H9 (cell line): Measurements from ENCODE around the gene LILRB5. TPM values are rescaled to one million over a fixed set of nuclear protein-coding genes. Genes with fewer than 3 reads are reported as not detected.
"Not testable (repeated sequence)": the region's sequence is repeated elsewhere in the genome, so short reads cannot be mapped to it uniquely, and the experiment has no call there.

Experiments used
- DNase-seq: peaks from one replicate; pipeline ENCODE4 v3.0.0-alpha.2; 2017
- H2AFZ ChIP-seq: one replicate; pipeline ENCODE4 v1.6.1; 2013; ENCODE audit warnings: mild to moderate bottlenecking, low read length, control low read depth, moderate library complexity
- H2AK5ac ChIP-seq: 2 replicates; pipeline ENCODE4 v1.6.1; 2013; ENCODE audit warnings: low read length, control low read depth, mixed read lengths; ENCODE audit not compliant: insufficient read length
- H2BK120ac ChIP-seq: one replicate; pipeline ENCODE4 v1.6.1; 2013; ENCODE audit warnings: low read depth, mild to moderate bottlenecking, low read length, control low read depth, inconsistent platforms; ENCODE audit not compliant: poor library complexity, severe bottlenecking
- H2BK12ac ChIP-seq: 2 replicates; pipeline ENCODE4 v1.6.1; 2013; ENCODE audit warnings: low read length, control low read depth, mixed read lengths, low read depth; ENCODE audit not compliant: insufficient read length
- H2BK15ac ChIP-seq: 2 replicates; pipeline ENCODE4 v1.6.1; 2013; ENCODE audit warnings: low read depth, low read length, control low read depth
- H2BK20ac ChIP-seq: one replicate; pipeline ENCODE4 v1.6.1; 2013; ENCODE audit warnings: low read depth, mild to moderate bottlenecking, low read length, control low read depth, inconsistent platforms; ENCODE audit not compliant: poor library complexity, severe bottlenecking
- H2BK5ac ChIP-seq: 2 replicates; pipeline ENCODE4 v1.6.1; 2013; ENCODE audit warnings: low read length, control low read depth, mixed read lengths; ENCODE audit not compliant: insufficient read length
- H3K14ac ChIP-seq: 2 replicates; pipeline ENCODE4 v1.6.1; 2013; ENCODE audit warnings: low read length, control low read depth; ENCODE audit not compliant: insufficient read depth
- H3K18ac ChIP-seq: 2 replicates; pipeline ENCODE4 v1.6.1; 2013; ENCODE audit warnings: low read depth, mild to moderate bottlenecking, mixed read lengths, low read length, control low read depth; ENCODE audit not compliant: insufficient read length
- H3K23ac ChIP-seq: 2 replicates; pipeline ENCODE4 v1.6.1; 2013; ENCODE audit warnings: low read length, control low read depth, mixed read lengths, low read depth; ENCODE audit not compliant: insufficient read length
- H3K23me2 ChIP-seq: 2 replicates; pipeline ENCODE4 v1.6.1; 2013; ENCODE audit warnings: low read depth, mild to moderate bottlenecking, mixed read lengths, low read length, control low read depth; ENCODE audit not compliant: insufficient read length, poor library complexity, severe bottlenecking
- H3K27ac ChIP-seq: 2 replicates; pipeline ENCODE4 v1.5.1; 2013; ENCODE audit warnings: low read length, control low read depth, mixed read lengths, low read depth; ENCODE audit not compliant: insufficient read length
- H3K27me3 ChIP-seq: 2 replicates; pipeline ENCODE4 v1.6.1; 2013; ENCODE audit warnings: low read length, control low read depth, inconsistent platforms; ENCODE audit not compliant: insufficient read depth
- H3K4ac ChIP-seq: 2 replicates; pipeline ENCODE4 v1.6.1; 2013; ENCODE audit warnings: low read depth, mild to moderate bottlenecking, control low read depth, inconsistent platforms, low read length, moderate library complexity
- H3K4me1 ChIP-seq: 2 replicates; pipeline ENCODE4 v1.6.1; 2013; ENCODE audit warnings: low read length, control low read depth, inconsistent platforms; ENCODE audit not compliant: insufficient read depth
- H3K4me2 ChIP-seq: 2 replicates; pipeline ENCODE4 v1.6.1; 2013; ENCODE audit warnings: low read length, control low read depth, mixed read lengths; ENCODE audit not compliant: insufficient read length, insufficient read depth
- H3K56ac ChIP-seq: 2 replicates; pipeline ENCODE4 v1.6.1; 2013; ENCODE audit warnings: low read depth, mild to moderate bottlenecking, mixed read lengths, low read length, control low read depth; ENCODE audit not compliant: insufficient read length
- H3K79me1 ChIP-seq: 2 replicates; pipeline ENCODE4 v1.6.1; 2013; ENCODE audit warnings: low read depth, mild to moderate bottlenecking, moderate library complexity, low read length, control low read depth, inconsistent platforms; ENCODE audit not compliant: insufficient read depth, poor library complexity, severe bottlenecking
- H3K79me2 ChIP-seq: 2 replicates; pipeline ENCODE4 v1.6.1; 2013; ENCODE audit warnings: low read length, control low read depth, inconsistent platforms; ENCODE audit not compliant: insufficient read depth
- H3K9ac ChIP-seq: 2 replicates; pipeline ENCODE4 v1.6.1; 2013; ENCODE audit warnings: low read length, control low read depth, mixed read lengths; ENCODE audit not compliant: insufficient read length; ENCODE audit errors: extremely low read depth
- H3K9me3 ChIP-seq: one replicate; pipeline ENCODE4 v1.6.1; 2013; ENCODE audit warnings: low read depth, low read length, inconsistent platforms; ENCODE audit not compliant: control insufficient read depth
- H3T11ph ChIP-seq: one replicate; pipeline ENCODE4 v1.6.1; 2013; ENCODE audit warnings: mild to moderate bottlenecking, low read length, control low read depth, inconsistent platforms
- H4K20me1 ChIP-seq: one replicate; pipeline ENCODE4 v1.6.1; 2013; ENCODE audit not compliant: control insufficient read depth, insufficient read length, insufficient read depth
- H4K5ac ChIP-seq: 2 replicates; pipeline ENCODE4 v1.6.1; 2013; ENCODE audit warnings: low read depth, mild to moderate bottlenecking, mixed read lengths, low read length, control low read depth; ENCODE audit not compliant: insufficient read length
- H4K8ac ChIP-seq: replicated peaks from 2 replicates; pipeline ENCODE4 v1.6.1; 2013; ENCODE audit warnings: low read length, control low read depth, mixed read lengths, low read depth; ENCODE audit not compliant: insufficient read length
- H4K91ac ChIP-seq: 2 replicates; pipeline ENCODE4 v1.6.1; 2013; ENCODE audit warnings: low read depth, mild to moderate bottlenecking, moderate library complexity, mixed read lengths, low read length, control low read depth; ENCODE audit not compliant: insufficient read length
- H3K27ac Mint-ChIP-seq, 3 experiments: 2 replicates in 2 of 3; 3 replicates in 1 of 3; pipeline ENCODE4 v1.8.0; 2020 to 2021; ENCODE audit warnings: mixed read lengths in 3 of 3, mild to moderate bottlenecking in 1 of 3, moderate library complexity in 1 of 3
- H3K27me3 Mint-ChIP-seq: 2 replicates; pipeline ENCODE4 v1.8.0; 2021; ENCODE audit warnings: low read depth, mild to moderate bottlenecking, moderate library complexity, mixed read lengths
- H3K36me3 Mint-ChIP-seq, 3 experiments: 2 replicates in 2 of 3; 3 replicates in 1 of 3; pipeline ENCODE4 v1.8.0; 2020 to 2021; ENCODE audit warnings: low read depth in 3 of 3, mixed read lengths in 3 of 3; ENCODE audit not compliant: insufficient read depth in 1 of 3
- H3K4me1 Mint-ChIP-seq, 2 experiments: 2 replicates each; pipeline ENCODE4 v1.8.0; 2020; ENCODE audit warnings: mixed read lengths in 2 of 2
- H3K4me3 Mint-ChIP-seq, 2 experiments: 2 replicates in 1 of 2; 3 replicates in 1 of 2; pipeline ENCODE4 v1.8.0; 2020 to 2021; ENCODE audit warnings: mild to moderate bottlenecking in 2 of 2, mixed read lengths in 2 of 2, moderate library complexity in 1 of 2
- H3K9me3 Mint-ChIP-seq, 2 experiments: 2 replicates in 1 of 2; 3 replicates in 1 of 2; pipeline ENCODE4 v1.8.0; 2020; ENCODE audit warnings: mild to moderate bottlenecking in 2 of 2, mixed read lengths in 2 of 2, moderate library complexity in 1 of 2
- CTCF ChIP-seq: fragments of 200-600 bp; sonication (generic); conservative IDR thresholded peaks from 3 replicates; pipeline ENCODE4 v1.8.0; 2021; ENCODE audit warnings: antibody characterized with exemption, mild to moderate bottlenecking
- WGBS: extraction: QIAGEN DNeasy Blood & Tissue Kit; methylation state at CpG from one replicate; pipeline ENCODE4 v1.1.7; 2013; ENCODE audit warnings: missing lambda C conversion rate, low lambda C conversion rate, mixed read lengths; ENCODE audit not compliant: insufficient read length; ENCODE audit errors: extremely low coverage; 5-methylcytosine and 5-hydroxymethylcytosine counted together
- total RNA-seq: library from RNA; stranded (reverse); gene quantifications from 2 replicates; pipeline ENCODE4 v1.2.1, GENCODE V29; 2021

LILRB5 gene
- total RNA-seq, 1 experiment from 2014 or later = 0.09 TPM

DNA sequence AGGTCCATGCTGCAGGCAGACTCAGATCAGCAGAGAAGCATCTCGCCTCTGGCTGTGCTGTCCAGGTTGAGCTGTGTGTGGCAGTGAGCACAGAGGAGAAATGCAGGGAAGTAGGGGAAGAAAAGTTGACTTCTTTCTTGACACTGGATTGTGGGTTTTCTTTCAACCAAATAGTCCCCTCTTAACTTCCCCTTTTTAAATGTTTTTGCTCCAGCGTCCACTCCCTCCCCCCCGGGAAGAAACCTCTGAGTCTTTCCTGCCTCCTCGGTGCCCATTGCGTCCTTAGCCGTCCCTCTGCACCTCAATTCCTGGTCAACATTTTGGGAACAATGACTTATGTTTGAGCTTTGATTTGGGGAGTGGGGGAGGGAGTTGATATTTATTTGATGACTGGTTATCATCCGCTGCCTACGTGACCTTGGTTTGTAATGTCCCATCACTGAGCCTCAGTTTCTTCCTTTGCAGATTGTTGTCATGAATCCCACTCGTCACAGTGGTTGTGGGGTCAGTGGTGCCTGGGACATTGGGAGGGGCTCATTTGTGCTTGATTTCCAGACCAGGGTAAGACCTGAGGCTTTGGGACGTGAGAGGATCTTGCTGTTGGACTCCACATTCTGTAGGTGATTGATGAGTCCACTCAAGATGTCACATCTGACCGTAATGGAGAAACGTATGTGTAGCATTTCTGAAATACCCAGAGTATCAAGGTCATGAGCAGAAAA is 24.1 kb upstream of the LILRB5 start, which contains the start of gene LILRB2:
TSS of gene LILRB2 (minus strand) at position 104 of the 722 bp plus-strand sequence. CDS start 614 bp downstream, outside the sequence.
- Histone ChIP-seq H2BK20ac (no peak within 1 kb of the TSS), H3K23ac (no peak within 1 kb of the TSS), H2BK12ac (no peak within 1 kb of the TSS), H3K4me2 (no peak within 1 kb of the TSS), H3K79me2 (no peaks in the 10 kb centered on the region), H3K18ac (no peak within 1 kb of the TSS), H4K8ac (no peak within 1 kb of the TSS), H3K79me1 (no peaks in the 10 kb centered on the region), H3K27me3 (no peaks in the 10 kb centered on the region), H3K9ac (no peak within 1 kb of the TSS), H2AFZ (no peak within 1 kb of the TSS), H2BK120ac (no peak within 1 kb of the TSS), H3K4ac (no peak within 1 kb of the TSS), H2BK15ac (no peak within 1 kb of the TSS), H3T11ph (no peak within 1 kb of the TSS), H3K14ac (no peak within 1 kb of the TSS), H3K23me2 (no peaks in the 10 kb centered on the region), H2AK5ac (no peak within 1 kb of the TSS), H4K91ac (no peak within 1 kb of the TSS), H4K20me1 (no peaks in the 10 kb centered on the region), H3K27ac (no peak within 1 kb of the TSS), H3K56ac (no peak within 1 kb of the TSS), H3K9me3 (no peaks in the 10 kb centered on the region), H3K4me1 (no peaks in the 10 kb centered on the region), H2BK5ac (no peak within 1 kb of the TSS), H4K5ac (no peak within 1 kb of the TSS)
- TF ChIP-seq CTCF = no peak
- Mint-ChIP-seq H3K27ac (no peak within 1 kb of the TSS; a peak in 1 of 7 replicates), H3K36me3 (no peaks in the 10 kb centered on the region), H3K4me3 (no peak within 1 kb of the TSS), H3K9me3 (peaks cover 0 to 57% of the 10 kb centered on the region in 2 experiments; a peak in 2 of 5 replicates), H3K27me3 (peaks cover 48% of the 10 kb centered on the region), H3K4me1 (no peaks in the 10 kb centered on the region)
- no CpG with 5 or more reads among the region's 12 CpGs for WGBS
- DNase-seq = no peak

DNA sequence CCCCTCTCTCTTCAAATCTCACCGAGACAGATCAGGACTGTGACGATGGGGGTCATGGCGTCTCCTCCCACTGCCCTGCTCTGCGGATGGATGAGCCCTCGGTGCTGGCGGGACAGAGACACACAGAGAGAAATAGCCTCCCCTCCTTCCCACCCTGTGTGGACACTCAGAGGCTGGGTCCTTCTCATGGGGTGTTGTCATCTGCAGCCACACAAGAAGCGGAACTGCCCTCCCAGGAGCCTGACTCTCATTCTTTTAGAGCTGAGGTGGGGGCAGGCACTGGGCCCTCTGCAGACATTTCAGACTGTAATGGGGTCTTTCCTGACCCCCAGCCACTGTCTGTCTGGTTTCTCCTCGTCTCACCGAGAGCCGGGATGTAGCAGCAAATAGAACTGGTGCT is 23.4 kb upstream of the LILRB5 start:
- H2AFZ ChIP-seq, H3K9me3 ChIP-seq, H3T11ph ChIP-seq, H3K14ac ChIP-seq, H2BK12ac ChIP-seq, H4K20me1 ChIP-seq, H3K4me1 Mint-ChIP-seq, DNase-seq, H3K79me2 ChIP-seq, H3K27ac Mint-ChIP-seq, H3K4me2 ChIP-seq, H3K9ac ChIP-seq, H3K27ac ChIP-seq, H2BK20ac ChIP-seq, H4K91ac ChIP-seq, H3K18ac ChIP-seq, H3K4me1 ChIP-seq, H3K79me1 ChIP-seq, H3K56ac ChIP-seq, H2BK5ac ChIP-seq, H4K5ac ChIP-seq, H3K23me2 ChIP-seq, H3K23ac ChIP-seq, H3K36me3 Mint-ChIP-seq, H2BK15ac ChIP-seq, H3K4ac ChIP-seq, H4K8ac ChIP-seq, H2AK5ac ChIP-seq, H2BK120ac ChIP-seq, H3K27me3 ChIP-seq, H3K4me3 Mint-ChIP-seq: not testable (repeated sequence)
- WGBS = no CpG with 5 or more reads among the region's 10 CpGs
- peaks cover 0 to 58% of the 10 kb centered on the region in 2 experiments; a peak in 2 of 5 replicates for H3K9me3 Mint-ChIP-seq
- peaks cover 50% of the 10 kb centered on the region for H3K27me3 Mint-ChIP-seq
